RWPE2 (cell line): Measurements from ENCODE around the gene RAB1B.
A peak's percentile ranks its signal among the peaks of the same experiment; 100 is the strongest.

Experiments used
- ATAC-seq: fragments of 200-7000 bp; cut with Tn5 transposase; 3 replicates; pipeline ENCODE4 v1.9.1; 2021; ENCODE audit warnings: low read depth
- DNase-seq: peaks from one replicate; pipeline ENCODE4 v3.0.0-alpha.2; 2020; ENCODE audit warnings: low spot score
- H3K27ac ChIP-seq: fragments of 450-650 bp; 2 replicates; pipeline ENCODE4 v1.5.1; 2017; ENCODE audit warnings: mild to moderate bottlenecking; ENCODE audit not compliant: poor library complexity, severe bottlenecking
- H3K27me3 ChIP-seq: fragments of 250-450 bp; sonication (Bioruptor Pico); 2 replicates; pipeline ENCODE4 v1.5.1; 2021; ENCODE audit warnings: mild to moderate bottlenecking, moderate library complexity; ENCODE audit not compliant: insufficient read depth, poor library complexity, severe bottlenecking
- H3K36me3 ChIP-seq: fragments of 250-450 bp; sonication (Bioruptor Pico); 2 replicates; pipeline ENCODE4 v1.5.1; 2020; ENCODE audit warnings: low read depth, mild to moderate bottlenecking, moderate library complexity
- H3K4me1 ChIP-seq: fragments of 250-450 bp; sonication (Bioruptor Pico); 2 replicates; pipeline ENCODE4 v1.5.1; 2021; ENCODE audit warnings: mild to moderate bottlenecking, moderate library complexity; ENCODE audit not compliant: insufficient read depth, poor library complexity, severe bottlenecking
- H3K4me3 ChIP-seq: fragments of 250-450 bp; sonication (Bioruptor Pico); 2 replicates; pipeline ENCODE4 v1.5.1; 2021; ENCODE audit warnings: mild to moderate bottlenecking, moderate library complexity; ENCODE audit not compliant: severe bottlenecking
- H3K9me3 ChIP-seq: fragments of 250-450 bp; sonication (Bioruptor Pico); 2 replicates; pipeline ENCODE4 v1.5.1; 2021; ENCODE audit warnings: mild to moderate bottlenecking, moderate library complexity; ENCODE audit not compliant: severe bottlenecking
- TF ChIP-seq, protein P1 (sequence below): fragments of 450-650 bp; IDR thresholded peaks from one replicate; pipeline ENCODE4 v1.5.1; 2017; ENCODE audit warnings: mild to moderate bottlenecking, moderate library complexity; ENCODE audit not compliant: poor library complexity, severe bottlenecking

RAB1B gene

DNA sequence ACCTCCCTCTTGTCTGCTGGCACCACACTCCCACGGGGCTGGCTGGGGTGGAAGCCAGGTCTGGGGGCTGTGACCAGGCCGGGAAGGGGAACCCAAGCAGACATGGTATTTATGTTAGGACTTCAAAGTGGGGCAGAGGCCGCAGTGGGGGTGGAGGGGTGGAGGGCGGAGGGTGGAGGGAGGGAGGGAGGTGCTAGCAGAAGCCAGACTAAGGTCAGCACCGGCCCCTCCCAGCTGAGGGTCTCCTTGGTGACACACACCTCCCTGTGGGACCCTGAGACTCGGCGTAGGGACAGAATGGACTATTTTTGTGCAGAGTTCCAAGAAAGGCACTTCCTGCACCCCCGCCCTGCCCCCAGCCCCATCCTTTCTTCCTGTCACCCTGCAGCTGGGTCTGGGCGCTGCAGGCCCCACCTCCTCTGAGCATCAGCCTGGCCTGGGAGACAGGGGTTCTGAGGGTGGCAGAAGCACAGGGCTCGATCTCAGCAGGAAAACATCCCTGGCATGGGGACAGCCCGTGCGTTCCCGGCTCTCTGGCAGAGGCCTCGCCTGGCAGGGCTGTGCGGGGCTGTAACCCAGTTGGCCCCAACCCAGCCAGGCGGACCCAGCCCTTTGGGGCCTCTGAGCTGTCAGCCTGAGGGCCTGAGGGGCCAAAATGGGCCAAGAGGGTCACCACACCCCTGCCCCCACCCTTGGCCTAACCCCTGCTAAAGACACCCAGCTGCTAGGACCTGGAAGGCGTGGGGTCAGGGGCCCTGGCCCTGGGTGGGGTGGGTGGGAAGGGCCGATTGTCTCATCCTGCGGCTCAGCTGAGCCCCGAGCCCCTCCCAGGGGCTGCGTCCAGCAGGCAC lies 58.0 kb downstream of the RAB1B start:
- Histone ChIP-seq H3K4me1 (peaks cover 29% of the 10 kb centered on the region), H3K9me3 (no peaks in the 10 kb centered on the region), H3K4me3 (no peak overlapping the region), H3K36me3 (no peaks in the 10 kb centered on the region), H3K27ac (peak overlapping the region; percentile 92), H3K27me3 (no peaks in the 10 kb centered on the region)
- ATAC-seq (peak; percentile 33), DNase-seq (no peak)
- TF ChIP-seq, protein P1, sequence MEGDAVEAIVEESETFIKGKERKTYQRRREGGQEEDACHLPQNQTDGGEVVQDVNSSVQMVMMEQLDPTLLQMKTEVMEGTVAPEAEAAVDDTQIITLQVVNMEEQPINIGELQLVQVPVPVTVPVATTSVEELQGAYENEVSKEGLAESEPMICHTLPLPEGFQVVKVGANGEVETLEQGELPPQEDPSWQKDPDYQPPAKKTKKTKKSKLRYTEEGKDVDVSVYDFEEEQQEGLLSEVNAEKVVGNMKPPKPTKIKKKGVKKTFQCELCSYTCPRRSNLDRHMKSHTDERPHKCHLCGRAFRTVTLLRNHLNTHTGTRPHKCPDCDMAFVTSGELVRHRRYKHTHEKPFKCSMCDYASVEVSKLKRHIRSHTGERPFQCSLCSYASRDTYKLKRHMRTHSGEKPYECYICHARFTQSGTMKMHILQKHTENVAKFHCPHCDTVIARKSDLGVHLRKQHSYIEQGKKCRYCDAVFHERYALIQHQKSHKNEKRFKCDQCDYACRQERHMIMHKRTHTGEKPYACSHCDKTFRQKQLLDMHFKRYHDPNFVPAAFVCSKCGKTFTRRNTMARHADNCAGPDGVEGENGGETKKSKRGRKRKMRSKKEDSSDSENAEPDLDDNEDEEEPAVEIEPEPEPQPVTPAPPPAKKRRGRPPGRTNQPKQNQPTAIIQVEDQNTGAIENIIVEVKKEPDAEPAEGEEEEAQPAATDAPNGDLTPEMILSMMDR, result no peak
